Activated CD8-positive, alpha-beta T cell treated with anti-CD3 and anti-CD28 coated beads for 36 hours (primary cell): Measurements from ENCODE around the gene KIAA1755. TPM values are rescaled to one million over a fixed set of nuclear protein-coding genes. Genes with fewer than 3 reads are reported as not detected.

Experiments
- ATAC-seq: fragments of 200-7000 bp; cut with Tn5 transposase; one replicate; pipeline ENCODE4 v1.10.0; 2021; ENCODE audit warnings: mild to moderate bottlenecking, moderate library complexity
- CTCF ChIA-PET: fragments of 350-600 bp; sonication (Branson Sonifier 250); formaldehyde crosslinking; loops from one replicate; lab custom pipeline; 2021; ENCODE audit warnings: antibody characterized with exemption; lab: Charles Lee
- POLR2A ChIA-PET: fragments of 350-600 bp; sonication (Branson Sonifier 250); formaldehyde crosslinking; loops from one replicate; lab custom pipeline; 2021; ENCODE audit warnings: antibody characterized with exemption; lab: Charles Lee
- DNase-seq: peaks from one replicate; pipeline ENCODE4 v3.0.0-alpha.2; 2020
- H3K27ac Mint-ChIP-seq: one replicate; pipeline ENCODE4 v1.8.0; 2021; ENCODE audit warnings: mild to moderate bottlenecking, mixed read lengths
- H3K27me3 Mint-ChIP-seq: one replicate; pipeline ENCODE4 v1.8.0; 2021; ENCODE audit warnings: mixed read lengths
- H3K36me3 Mint-ChIP-seq: one replicate; pipeline ENCODE4 v1.8.0; 2021; ENCODE audit warnings: low read depth, mixed read lengths
- H3K4me1 Mint-ChIP-seq: one replicate; pipeline ENCODE4 v1.8.0; 2021; ENCODE audit warnings: low read depth, mixed read lengths
- H3K4me3 Mint-ChIP-seq: one replicate; pipeline ENCODE4 v1.8.0; 2021; ENCODE audit warnings: mild to moderate bottlenecking, moderate library complexity, mixed read lengths
- H3K9me3 Mint-ChIP-seq: one replicate; pipeline ENCODE4 v1.8.0; 2021; ENCODE audit warnings: mixed read lengths
- CTCF ChIP-seq: fragments of 200-600 bp; IDR thresholded peaks from one replicate; pipeline ENCODE4 v1.8.0; 2022; ENCODE audit warnings: antibody characterized with exemption, mild to moderate bottlenecking
- intact Hi-C: fragments of 100-400 bp; cut with micrococcal nuclease; formaldehyde crosslinking; loops from one replicate; pipeline ENCODE4 v1.10.0; 2022
- total RNA-seq, 2 experiments: library from RNA; stranded (reverse); gene quantifications; one replicate each; pipeline ENCODE4 v1.2.3, GENCODE V29; 2021

Gene KIAA1755
- total RNA-seq, 2 experiments from 2014 or later = not detected

GRCh38 chr20:38193586-38194105, 66.9 kb downstream of the KIAA1755 start:
- H3K36me3 Mint-ChIP-seq = no peaks in the 10 kb centered on the region
- peaks cover 3% of the 10 kb centered on the region for H3K9me3 Mint-ChIP-seq
- ChIA-PET POLR2A (no interaction called here), CTCF (interaction anchor here (1.2 kb wide), 1 partner anchor 28 kb away, joined by 3 read pairs; no protein-coding TSS in a partner anchor)
- no peak for ATAC-seq
- H3K4me3 Mint-ChIP-seq = no peak overlapping the region
- DNase-seq = no peak
- intact Hi-C loops = no loop called here
- H3K27me3 Mint-ChIP-seq = peaks cover 3% of the 10 kb centered on the region
- H3K27ac Mint-ChIP-seq = no peak overlapping the region
- no peaks in the 10 kb centered on the region for H3K4me1 Mint-ChIP-seq
- no peak for TF ChIP-seq CTCF

GRCh38 chr20:38192323-38192885, 68.1 kb downstream of the KIAA1755 start:
- Mint-ChIP-seq H3K4me3 (no peak overlapping the region), H3K9me3 (peaks cover 3% of the 10 kb centered on the region), H3K27ac (no peak overlapping the region), H3K27me3 (peaks cover 8% of the 10 kb centered on the region), H3K36me3 (no peaks in the 10 kb centered on the region), H3K4me1 (no peaks in the 10 kb centered on the region)
- DNase-seq (no peak), ATAC-seq (no peak)
- intact Hi-C loops = no loop called here
- ChIA-PET POLR2A (no interaction called here), CTCF (interaction anchor here (1.6 kb wide), 1 partner anchor 29 kb away, joined by 8 read pairs; no protein-coding TSS in a partner anchor)
- TF ChIP-seq CTCF = no peak

GRCh38 chr20:38191654-38192053, 68.9 kb downstream of the KIAA1755 start:
- ChIA-PET POLR2A (no interaction called here), CTCF (interaction anchor here (1.0 to 1.6 kb wide), 2 partner anchors 30 to 627 kb away, joined by 3 to 8 read pairs; no protein-coding TSS in a partner anchor)
- ATAC-seq (no peak), DNase-seq (no peak)
- Mint-ChIP-seq H3K4me3 (no peak overlapping the region), H3K9me3 (peaks cover 3% of the 10 kb centered on the region), H3K4me1 (no peaks in the 10 kb centered on the region), H3K27ac (no peak overlapping the region), H3K27me3 (peaks cover 8% of the 10 kb centered on the region), H3K36me3 (no peaks in the 10 kb centered on the region)
- intact Hi-C loops = no loop called here
- TF ChIP-seq CTCF = no peak

GRCh38 chr20:38190936-38191371, 69.6 kb downstream of the KIAA1755 start:
- ChIA-PET POLR2A (no interaction called here), CTCF (interaction anchor here (1.0 to 1.8 kb wide), 2 partner anchors 31 to 626 kb away, joined by 3 to 5 read pairs; no protein-coding TSS in a partner anchor)
- Mint-ChIP-seq H3K4me3 (no peak overlapping the region), H3K27ac (no peak overlapping the region), H3K4me1 (no peaks in the 10 kb centered on the region), H3K9me3 (peaks cover 3% of the 10 kb centered on the region), H3K36me3 (no peaks in the 10 kb centered on the region), H3K27me3 (peaks cover 8% of the 10 kb centered on the region)
- no peak for TF ChIP-seq CTCF
- intact Hi-C loops = no loop called here
- no peak for DNase-seq
- no peak for ATAC-seq

- no peak for TF ChIP-seq CTCF
- Mint-ChIP-seq H3K9me3 (peaks cover 3% of the 10 kb centered on the region), H3K4me1 (no peaks in the 10 kb centered on the region), H3K27me3 (peaks cover 5% of the 10 kb centered on the region), H3K27ac (no peak overlapping the region), H3K36me3 (no peaks in the 10 kb centered on the region), H3K4me3 (no peak overlapping the region)
- POLR2A ChIA-PET = no interaction called here
- ATAC-seq = no peak
- CTCF ChIA-PET = interaction anchor here (1.8 kb wide), 1 partner anchor 32 kb away, joined by 5 read pairs; no protein-coding TSS in a partner anchor
- intact Hi-C loops = no loop called here
- DNase-seq = no peak
Observed at GRCh38 chr20:38190166-38190565, 70.4 kb downstream of the KIAA1755 start.
